Neural cell (in vitro differentiated cells): Measurements from ENCODE around the gene CCT5.

Experiments
- CTCF ChIP-seq: fragments of 450-650 bp; IDR thresholded peaks from 2 replicates; pipeline ENCODE4 v1.5.1; 2014; ENCODE audit warnings: antibody characterized with exemption, mild to moderate bottlenecking, moderate library complexity; ENCODE audit not compliant: poor library complexity, severe bottlenecking
- EP300 ChIP-seq: fragments of 450-650 bp; conservative IDR thresholded peaks from 2 replicates; pipeline ENCODE4 v1.6.1; 2014; ENCODE audit warnings: antibody characterized with exemption, mild to moderate bottlenecking, moderate library complexity; ENCODE audit not compliant: poor library complexity, severe bottlenecking
- POLR2AphosphoS5 ChIP-seq: IDR thresholded peaks from 2 replicates; pipeline ENCODE4 v1.6.1; 2012
- RAD21 ChIP-seq: fragments of 450-650 bp; conservative IDR thresholded peaks from 2 replicates; pipeline ENCODE4 v1.6.1; 2014; ENCODE audit warnings: antibody characterized with exemption, mild to moderate bottlenecking, moderate library complexity

GRCh38 chr5:10310066-10310779 is 60.1 kb downstream of the CCT5 start:
- TF ChIP-seq CTCF (no peak), POLR2AphosphoS5 (no peak), EP300 (no peak), RAD21 (no peak)
